ENCODE measurements around the gene METTL6.
"Not testable (repeated sequence)": the region's sequence is repeated elsewhere in the genome, so short reads cannot be mapped to it uniquely, and the experiment has no call there.

METTL6 gene

DNA sequence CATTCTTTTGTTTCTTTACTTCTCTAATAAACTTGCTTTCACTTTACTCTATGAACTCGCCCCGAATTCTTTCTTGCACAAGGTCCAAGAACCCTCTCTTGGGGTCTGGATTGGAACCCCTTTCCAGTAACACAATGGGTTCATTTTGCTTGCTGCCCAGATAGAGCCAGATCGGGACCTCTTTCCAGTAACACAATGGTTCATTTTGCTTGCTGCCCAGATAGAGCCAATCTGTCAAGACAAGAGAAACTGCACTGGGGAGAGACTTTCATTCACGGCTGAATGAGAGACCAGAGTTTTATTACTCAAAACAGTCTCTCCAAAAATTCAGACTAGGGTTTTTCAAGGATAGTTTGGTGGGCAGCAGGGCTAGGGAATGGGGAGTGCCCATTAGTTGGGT, 25.4 kb downstream of the METTL6 start:
- no peak for FAIRE-seq

DNA sequence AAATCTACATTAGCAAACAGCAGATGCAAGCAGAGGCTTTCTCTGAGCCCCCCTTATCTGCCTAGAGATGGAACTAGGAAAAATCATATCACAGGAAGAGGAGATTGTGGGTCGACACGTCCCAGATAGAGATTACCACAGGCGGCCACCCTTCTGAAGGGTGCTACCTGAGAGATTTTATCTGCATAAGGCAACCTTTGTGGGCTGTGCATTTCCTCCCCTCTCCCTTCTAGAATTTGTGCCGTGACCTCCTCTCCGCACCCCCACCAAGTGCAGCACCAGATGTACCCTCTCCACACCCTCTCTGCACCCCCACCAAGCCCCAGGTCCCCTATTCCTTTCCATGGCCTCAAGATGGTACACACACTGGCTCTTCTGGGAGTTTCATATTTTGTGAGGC, 27.4 kb downstream of the METTL6 start:
- no peak for FAIRE-seq

DNA sequence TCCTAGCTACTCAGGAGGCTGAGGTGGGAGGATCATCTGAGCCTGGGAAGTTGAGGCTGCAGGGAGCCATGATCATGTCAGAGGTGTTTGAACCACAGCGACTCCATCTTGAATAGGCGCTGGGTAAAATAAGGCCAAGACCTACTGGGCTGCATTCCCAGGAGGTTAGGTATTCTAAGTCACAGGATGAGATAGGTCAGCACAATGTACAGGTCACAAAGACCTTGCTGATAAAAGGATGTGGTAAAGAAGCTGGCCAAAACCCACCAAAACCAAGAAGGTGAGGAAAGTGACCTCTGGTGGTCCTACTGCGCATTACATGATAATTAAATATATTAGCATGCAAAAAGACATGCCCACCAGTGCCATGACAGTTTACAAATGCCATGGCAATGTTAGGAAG, 28.6 kb downstream of the METTL6 start:
- not testable (repeated sequence) for FAIRE-seq

DNA sequence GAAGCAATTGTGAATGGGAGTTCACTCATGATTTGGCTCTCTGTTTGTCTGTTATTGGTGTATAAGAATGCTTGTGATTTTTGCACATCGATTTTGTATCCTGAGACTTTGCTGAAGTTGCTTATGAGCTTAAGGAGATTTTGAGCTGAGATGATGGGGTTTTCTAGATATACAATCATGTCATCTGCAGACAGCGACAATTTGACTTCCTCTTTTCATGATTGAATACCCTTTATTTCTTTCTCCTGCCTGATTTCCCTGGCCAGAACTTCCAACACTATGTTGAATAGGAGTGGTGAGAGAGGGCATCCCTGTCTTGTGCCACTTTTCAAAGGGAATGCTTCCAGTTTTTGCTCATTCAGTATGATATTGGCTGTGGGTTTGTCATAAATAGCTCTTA, 34.1 kb downstream of the METTL6 start:
- FAIRE-seq, result not testable (repeated sequence)

DNA sequence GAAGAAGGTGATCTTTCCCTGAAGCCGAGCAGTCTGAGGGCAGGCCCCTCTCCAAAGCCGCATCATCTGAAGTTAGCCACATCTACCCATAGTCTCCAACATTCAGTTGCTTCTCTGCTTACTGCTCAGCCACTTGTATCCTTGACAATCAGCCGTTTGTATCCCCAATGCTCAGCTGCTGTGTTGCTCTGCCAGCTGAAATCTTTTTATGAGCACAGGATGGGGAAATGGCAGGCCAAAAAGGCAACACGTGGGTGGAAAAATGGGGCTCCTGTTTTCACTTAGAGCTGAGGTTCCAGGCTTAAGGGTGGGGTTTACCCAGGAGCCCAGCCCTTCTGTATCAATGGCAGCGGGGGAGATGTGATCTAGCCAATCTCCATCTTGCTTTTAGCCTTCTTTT, 36.3 kb downstream of the METTL6 start:
- no peak for FAIRE-seq

DNA sequence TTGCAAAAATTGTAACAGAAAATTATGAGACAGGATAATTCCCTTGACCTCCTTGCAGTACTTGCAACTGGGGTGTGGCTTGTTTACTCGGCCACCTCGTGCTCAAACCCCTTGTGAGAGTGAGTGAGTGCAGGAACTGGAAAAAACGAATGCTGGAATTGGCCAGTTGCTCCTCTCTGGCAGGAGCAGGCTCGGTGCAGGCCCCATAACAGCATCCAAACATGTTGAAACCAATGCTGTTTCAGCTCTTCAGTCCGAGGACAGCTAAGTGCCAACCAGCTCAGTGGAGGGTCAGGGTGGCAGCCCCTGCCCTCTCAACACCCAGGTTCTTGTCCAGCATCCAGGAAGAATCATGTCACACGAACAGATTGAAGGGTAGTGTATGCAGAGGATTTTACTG, 36.9 kb downstream of the METTL6 start:
- FAIRE-seq, result no peak

DNA sequence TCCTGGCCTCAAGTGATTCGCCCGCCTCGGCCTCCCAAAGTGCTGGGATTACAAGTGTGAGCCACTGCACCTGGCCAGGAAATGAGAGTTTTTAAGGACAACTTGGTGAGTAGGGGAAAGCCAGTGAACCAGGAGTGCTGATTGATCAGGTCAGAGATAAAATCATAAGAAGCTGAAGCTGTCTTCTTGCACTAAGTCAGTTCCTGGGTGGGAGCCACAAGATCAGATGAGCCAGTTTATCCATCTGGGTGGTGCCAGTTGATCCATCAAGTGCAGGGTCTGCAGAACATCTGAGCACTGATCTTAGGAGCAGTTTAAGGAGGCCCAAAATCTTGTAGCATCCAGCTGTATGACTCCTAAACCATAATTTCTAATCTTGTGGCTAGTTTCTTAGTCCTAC, 39.0 kb downstream of the METTL6 start:
- not testable (repeated sequence) for FAIRE-seq

DNA sequence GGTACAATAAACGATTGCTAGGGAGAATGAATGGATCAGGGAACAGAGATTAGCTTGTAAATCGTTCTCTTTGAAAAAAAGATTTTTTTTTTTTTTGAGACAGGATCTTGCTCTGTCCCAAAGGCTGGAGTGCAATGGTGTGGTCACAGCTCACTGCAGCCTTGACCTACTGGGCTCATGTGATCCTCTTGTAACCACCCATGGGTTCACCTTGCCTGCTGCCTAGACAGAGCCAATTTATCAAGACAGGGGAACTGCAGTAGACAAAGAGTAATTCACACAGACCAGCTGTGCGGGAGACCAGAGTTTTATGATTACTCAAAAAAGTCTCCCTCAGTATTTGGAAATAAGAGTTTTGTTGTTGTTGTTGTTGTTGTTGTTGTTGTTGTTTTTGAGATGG, 39.6 kb downstream of the METTL6 start:
- FAIRE-seq, result no peak

DNA sequence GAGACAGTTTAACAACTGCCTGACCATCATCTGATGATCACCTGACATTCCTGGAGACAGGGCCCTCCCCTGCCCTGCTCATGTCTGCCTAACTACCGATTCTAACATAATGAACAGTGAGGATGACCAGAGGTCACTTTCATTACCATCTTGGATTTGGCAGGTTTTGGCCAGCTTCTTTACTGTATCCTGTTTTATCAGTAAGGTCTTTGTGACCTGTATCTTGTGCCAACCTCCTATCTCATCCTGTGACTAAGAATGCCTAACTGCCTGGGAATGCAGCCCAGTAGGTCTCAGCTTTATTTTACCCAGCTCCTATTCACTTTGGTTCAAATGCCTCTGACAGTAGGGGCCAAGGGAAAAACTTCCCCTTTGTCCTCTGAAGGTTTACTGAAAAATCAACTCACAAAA, 40.2 kb downstream of the METTL6 start:
- FAIRE-seq, result no peak

DNA sequence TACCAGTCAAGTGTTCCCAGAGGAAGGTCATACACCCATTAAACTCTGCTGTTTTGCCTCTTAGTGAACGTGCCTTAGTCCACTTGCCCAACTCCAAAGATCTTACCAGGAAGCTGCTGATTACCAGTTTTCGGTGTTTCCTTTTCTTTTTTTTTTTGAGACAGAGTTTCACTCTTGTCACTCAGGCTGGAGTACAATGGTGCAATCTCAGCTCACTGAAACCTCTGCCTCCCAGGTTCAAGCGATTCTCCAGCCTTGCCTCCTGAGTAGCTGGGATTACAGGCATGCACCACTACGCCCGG, 40.7 kb downstream of the METTL6 start:
- FAIRE-seq, result not testable (repeated sequence)

DNA sequence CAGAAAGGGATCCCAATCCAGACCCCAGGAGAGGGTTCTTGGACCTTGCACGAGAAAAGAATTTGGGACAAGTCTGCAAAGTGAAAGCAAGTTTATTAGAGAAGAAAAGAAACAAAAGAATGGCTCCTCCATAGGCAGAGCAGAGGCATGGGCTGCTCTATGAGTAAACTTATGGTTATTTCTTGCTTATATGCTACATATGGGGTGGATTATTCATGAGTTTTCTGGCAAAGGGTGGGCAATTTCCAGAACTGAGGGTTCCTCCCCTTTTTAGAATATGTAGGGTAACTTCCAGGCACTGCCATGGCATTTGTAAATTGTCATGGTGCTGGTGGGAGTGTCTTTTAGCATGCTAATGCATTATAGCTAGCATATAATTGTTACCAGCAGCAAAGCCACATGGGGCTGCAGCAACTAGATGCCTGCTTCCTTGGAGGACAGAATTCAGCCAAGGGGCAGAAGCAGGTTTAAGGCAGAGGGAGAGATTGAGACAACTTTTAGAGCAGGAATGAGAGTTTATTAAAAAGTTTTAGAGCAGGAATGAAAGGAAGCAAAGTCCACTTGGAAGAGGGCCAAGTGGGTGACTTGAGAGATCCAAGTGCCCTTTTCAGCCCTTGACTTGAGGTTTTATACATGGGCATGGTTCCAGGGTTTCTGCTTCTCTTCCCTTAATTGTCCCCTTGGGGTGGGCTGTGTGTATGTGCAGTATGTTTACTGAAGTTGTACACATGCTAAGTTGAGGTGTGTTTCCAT, 41.3 kb downstream of the METTL6 start:
- FAIRE-seq, result no peak

DNA sequence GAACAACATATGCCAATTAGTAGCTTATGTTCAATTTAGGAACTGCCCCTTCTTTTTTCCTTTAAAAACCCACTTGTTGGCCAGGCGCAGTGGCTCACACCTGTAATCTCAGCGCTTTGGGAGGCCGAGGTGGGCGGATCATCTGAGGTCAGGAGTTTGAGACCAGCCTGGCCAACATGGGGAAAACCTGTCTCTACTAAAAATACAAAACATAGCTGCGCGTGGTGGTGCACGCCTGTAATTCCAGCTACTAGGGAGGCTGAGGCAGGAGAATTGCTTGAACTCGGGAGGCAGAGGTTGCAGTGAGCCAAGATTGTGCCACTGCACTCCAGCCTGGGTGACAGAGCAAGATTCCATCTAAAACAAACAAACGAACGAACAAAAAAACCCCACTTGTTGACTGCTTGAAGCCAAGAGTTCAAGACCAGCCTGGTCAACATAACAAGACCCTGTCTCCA, 42.1 kb downstream of the METTL6 start:
- FAIRE-seq, result not testable (repeated sequence)

DNA sequence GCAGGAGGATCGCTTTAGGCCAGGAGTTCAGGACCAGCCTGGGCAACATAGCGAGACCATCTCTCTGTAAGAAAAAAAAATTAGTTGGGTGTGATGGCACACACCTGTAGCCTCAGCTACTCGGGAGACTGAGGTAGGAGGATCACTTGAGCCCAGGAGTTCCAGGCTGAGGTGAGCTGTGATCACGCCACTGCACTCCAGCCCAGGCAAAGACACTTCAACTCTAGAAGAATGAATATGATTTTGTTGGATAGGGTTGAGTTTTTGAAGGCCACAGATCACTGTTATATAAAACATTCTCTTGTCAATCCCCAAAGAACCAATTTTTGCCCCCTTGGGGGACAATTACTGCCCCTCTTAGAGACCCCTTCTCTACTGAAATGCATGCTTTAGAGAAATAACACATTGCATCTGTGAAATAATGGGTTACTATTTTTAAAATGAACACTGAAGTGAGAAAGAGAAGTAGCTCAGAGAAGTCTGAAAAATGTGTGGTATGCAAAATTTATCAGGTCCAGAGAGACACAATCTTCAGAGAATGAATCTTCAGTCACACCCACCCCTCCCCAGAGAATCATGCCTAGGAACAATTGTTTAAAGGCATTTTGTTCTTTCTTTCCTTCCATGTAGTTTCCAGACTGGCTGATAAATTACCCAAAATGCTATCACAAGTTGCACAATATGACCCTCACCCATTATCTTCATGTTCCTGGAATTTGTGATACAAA, 42.7 kb downstream of the METTL6 start:
- no peak for FAIRE-seq

DNA sequence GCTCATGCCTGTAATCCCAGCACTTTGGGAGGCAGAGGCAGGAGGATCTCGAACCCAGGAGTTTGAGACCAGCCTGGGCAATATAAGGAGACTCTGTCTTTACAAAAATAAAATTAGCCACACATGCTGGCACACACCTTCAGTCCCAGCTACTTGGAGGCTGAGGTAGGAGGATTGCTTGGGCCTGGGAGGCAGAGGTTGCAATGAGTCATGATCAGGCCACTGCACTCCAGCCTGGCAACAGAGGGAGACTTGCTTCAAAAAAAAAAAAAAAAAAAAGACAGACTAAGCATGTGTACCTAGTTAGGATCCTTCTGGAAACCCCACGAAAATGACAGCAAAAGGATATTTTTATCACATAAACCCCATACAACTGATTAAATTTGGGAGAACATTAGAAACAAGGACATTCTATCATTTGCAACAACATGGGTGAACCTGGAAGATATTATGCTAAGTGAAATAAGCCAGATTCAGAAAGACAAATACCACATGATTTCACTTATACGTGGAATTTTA, 44.9 kb downstream of the METTL6 start:
- FAIRE-seq, result no peak

DNA sequence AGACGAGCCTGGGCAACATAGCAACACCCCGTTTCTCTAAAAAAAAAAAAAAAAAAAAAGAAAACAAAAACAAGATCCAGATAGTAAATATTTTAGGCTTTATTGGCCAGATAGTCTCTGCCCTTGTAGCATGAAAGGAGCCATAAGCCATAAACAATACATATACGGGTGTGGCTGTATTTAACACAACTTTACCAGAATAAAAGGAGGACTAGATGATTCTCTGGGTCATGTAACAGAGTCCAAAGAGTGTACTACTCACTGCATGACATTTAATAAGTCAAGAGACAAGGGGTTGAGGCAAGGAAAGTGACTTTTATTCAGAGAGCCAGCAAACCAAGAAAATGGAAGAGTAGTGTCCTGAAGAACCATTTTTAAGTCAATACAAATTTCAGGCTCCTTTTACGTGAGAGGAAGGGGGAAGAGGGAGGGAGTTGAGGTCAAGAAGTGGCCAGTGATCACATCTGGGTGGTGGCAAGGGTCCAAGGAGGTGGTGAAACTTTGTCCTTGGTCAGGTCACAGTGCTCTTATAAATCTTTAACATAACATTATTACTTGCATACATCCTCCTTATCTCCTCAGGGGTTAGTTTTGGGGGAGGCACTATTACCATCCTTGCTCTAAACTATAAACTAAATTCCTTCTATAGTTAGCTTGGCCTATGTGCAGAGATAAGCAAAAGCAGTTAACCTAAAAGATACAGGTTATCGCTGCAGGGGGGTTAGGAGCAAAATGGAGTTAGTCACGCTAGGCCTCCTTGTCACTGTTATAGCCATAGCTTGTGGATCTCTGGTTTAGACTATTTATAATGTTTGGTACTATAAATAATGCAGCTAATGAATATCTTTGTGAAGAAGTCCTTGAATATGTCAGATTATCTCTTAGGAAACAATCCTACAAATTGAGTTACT, 46.1 kb downstream of the METTL6 start:
- no peak for FAIRE-seq

DNA sequence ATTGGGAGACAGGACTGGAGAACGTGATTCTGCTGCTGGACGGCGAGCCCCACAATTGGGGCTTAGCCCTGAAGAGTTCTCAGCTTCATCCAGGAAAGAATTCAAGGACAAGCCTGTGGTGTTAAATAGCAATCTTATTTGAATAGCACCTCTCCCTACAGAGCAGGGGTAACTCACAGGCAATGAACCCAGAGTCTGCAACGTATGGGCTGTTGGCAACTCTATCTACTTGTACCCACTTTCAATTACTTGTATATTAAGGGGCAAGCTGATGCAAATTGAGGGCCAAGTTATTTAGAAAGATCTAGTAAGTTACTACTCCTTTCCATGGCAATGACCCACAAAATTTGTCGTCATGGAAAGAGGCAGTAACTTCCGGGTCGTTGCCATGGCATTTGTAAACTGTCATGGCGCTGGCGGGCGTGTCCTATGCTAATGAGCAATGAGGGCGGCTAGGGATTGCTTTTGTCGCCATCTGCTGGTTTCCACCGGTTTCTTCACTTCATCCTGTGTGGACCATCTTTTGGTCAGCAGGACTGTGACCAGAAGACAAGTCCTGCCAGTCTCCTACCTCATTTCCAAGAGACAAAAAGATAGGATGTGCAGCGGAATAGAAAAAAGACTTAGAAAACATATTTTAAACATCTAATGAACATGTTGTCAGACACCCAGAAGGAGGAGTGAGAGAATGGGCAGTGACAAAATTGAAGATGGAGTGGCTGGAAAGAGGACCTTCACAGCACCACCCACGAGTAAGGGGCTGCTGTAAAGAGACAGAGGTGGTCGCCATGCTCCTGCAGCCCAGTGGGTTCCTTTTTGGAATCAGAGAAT, 49.2 kb downstream of the METTL6 start:
- FAIRE-seq, result no peak

DNA sequence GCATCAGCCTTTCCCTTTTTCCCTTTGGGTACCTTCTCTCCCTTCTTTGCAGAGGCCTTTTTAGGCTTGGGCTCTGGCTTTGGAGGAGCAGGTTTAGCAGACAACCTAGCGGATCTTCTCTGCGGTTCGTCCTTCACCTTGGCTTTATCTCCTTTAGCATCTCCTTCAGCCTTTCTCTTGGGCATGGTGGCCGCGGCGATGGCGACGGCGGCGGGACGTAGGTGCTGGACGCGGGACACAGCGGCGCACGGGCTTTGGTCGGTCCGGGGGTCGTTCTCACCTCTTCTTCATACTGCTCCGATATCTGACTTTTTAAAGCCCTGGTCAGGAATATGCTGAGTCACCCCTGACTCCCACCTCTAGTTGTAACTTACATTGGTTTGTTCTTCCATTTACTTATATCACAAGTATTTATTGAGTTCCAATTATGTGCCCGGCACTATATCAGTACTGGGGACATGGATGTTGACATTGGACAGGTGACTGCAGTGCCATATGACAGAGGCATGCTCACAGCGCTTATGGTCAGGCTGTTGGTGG, 51.8 kb downstream of the METTL6 start:
- no peak for FAIRE-seq

DNA sequence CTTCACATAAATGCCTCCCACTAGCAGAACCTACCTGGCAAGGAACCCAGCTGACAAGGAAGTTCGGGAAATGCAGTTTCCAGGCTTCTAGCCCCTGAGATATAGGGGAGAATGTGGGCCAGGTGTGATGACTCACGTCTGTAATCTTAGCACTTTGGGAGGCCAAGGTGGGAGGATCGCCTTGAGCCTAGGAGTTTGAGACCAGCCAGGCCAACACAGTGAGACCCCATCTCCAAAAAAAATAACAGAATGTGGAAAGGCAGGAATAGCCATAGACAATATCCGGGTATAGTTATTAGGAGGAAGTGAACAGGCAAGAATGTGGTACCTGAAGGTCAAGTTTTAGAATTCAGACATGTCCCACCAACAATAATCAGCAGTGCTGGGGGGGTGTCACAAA, 54.4 kb downstream of the METTL6 start:
- FAIRE-seq, result no peak

DNA sequence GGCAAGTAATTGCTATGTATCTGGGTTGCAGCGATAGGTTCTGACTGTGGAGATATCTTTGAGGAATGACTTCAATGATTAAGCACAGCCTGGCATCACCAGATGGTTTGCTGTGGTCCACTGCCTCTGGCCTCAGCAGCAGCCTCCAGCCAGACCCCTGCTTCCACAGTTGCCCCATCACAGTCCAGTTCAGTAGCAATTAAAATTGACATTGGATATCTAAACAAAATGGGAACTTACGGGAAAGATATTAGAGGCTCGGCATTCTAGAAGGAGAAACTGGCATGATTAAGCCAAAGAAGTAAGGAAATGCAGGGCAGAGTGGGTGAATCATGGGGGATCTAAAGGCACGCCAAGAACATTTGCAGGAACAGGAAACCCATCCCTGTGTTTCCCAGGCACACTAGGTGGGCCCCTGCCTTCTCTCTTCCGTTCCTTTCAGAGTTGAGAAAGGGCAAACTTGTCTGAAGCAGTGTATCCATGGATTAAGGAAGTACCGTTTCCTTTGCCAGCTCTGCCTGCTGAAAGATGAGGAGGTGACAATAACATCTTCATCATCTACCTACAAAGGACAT, 58.7 kb downstream of the METTL6 start:
- FAIRE-seq, result no peak

DNA sequence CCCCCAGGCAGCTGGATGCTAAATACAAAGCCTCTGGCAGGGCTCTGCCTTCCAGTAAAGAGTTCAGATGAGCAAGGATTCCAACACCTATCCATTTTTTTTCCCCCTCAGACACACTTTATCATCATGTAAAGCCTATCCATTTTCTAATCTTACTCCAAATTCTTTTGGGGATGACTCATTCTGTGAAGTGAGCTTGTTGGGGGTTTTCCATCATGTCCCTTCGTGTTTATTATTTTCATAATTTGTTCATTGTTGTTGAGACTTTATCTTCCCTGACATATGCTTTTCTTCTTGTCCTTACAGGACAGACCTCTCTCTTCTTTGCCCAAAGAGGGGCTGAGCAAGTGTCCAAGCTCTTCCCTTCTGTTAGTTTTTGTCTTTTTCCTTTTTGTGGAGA, 60.3 kb downstream of the METTL6 start:
- FAIRE-seq, result no peak

DNA sequence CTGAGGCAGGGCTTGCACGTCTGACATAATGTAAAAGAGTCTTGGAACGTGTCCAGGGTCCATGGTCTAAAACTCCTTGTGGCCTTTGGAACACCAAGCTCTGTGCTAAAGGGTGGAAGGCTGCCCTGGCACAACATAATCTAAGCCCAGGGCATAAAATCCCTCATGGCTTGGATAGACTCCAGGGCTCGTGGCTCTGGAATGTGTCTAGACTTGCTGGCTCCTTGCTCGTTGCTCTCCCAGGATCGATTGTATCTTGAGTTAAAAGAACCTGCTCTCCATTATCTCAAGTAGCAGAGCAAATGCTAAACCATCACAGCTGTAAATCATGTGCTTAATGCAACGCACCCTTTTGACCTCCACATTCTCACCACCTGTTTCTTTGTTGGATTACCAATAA, 63.3 kb downstream of the METTL6 start:
- not testable (repeated sequence) for FAIRE-seq

Measured in colon (tissue), 2 donors.